ENCODE data around the gene GCK. TPM values are rescaled to one million over a fixed set of nuclear protein-coding genes. Genes with fewer than 3 reads are reported as not detected.

GCK gene
- total and polyA plus RNA-seq, 2 donors (not counting 3 experiments of a cell fraction or from before 2014, with no cell fraction given): 0.17 to 0.51 TPM

GRCh38 chr7:44225566-44226395, 36.5 kb upstream of the GCK start:
- Histone ChIP-seq H3K9me3 (replicated peaks; ENCODE audit: control insufficient read depth, insufficient read depth, low read length) (no peaks in the 10 kb centered on the region), H3K4me3 (replicated peaks in 1 of 3; ENCODE audit: insufficient read depth in 1 of 3, low read depth in 1 of 3, low read length in 3 of 3) (no peak overlapping the region), H2AFZ (ENCODE audit: low read depth, low read length) (no peak overlapping the region), H3K27me3 (ENCODE audit: control insufficient read depth in 2 of 2, insufficient read depth in 2 of 2, low read length in 2 of 2) (no peaks in the 10 kb centered on the region), H3K9me1 (replicated peaks; ENCODE audit: control insufficient read depth, extremely low read depth, insufficient read depth, low read length) (no peaks in the 10 kb centered on the region), H3K79me2 (ENCODE audit: control insufficient read depth, insufficient read depth, low read length) (no peaks in the 10 kb centered on the region), H4K20me1 (replicated peaks; ENCODE audit: control insufficient read depth, extremely low read depth, insufficient read depth, low read length) (no peaks in the 10 kb centered on the region), H3K9ac (replicated peaks; ENCODE audit: extremely low read depth, insufficient read depth, low read length) (no peak overlapping the region), H3K4me1 (ENCODE audit: control insufficient read depth, extremely low read depth, insufficient read depth, low read length) (no peaks in the 10 kb centered on the region), H3K4me2 (ENCODE audit: insufficient read depth, low read length) (no peak overlapping the region), H3K27ac (ENCODE audit: insufficient read depth, low read depth, low read length) (no peak overlapping the region), H3K36me3 (ENCODE audit: control insufficient read depth in 2 of 2, extremely low read depth in 1 of 2, insufficient read depth in 2 of 2, low read length in 2 of 2) (no peaks in the 10 kb centered on the region)
- dilution Hi-C loops (cut with MboI; ENCODE audit: extremely low pct_ligation_motif_present, low sequenced_read_pairs): no loop called here
- CTCF ChIA-PET: no interaction called here
- BruUV-seq (replicated peaks): no TSS peak
- DNase-seq (ENCODE audit: low read depth, low spot score) (no peak), FAIRE-seq (no peak)
- POLR2A ChIA-PET: no interaction called here
- intact Hi-C loops (cut with micrococcal nuclease): no loop called here
- TF ChIP-seq MYC (IDR thresholded peaks at IDR 0.05; ENCODE audit: low read depth, low read length): no peak
- no peak for TF ChIP-seq POLR2AphosphoS5 (IDR thresholded peaks at IDR 0.05; ENCODE audit: insufficient read depth, low read depth, low read length)
- no peak for TF ChIP-seq POLR2A (IDR thresholded peaks at IDR 0.05; ENCODE audit: low read depth, low read length)
- no peak for TF ChIP-seq GATA2 (IDR thresholded peaks at IDR 0.05; ENCODE audit: insufficient read depth, insufficient read length, low read depth, low read length)
- TF ChIP-seq, protein P1, sequence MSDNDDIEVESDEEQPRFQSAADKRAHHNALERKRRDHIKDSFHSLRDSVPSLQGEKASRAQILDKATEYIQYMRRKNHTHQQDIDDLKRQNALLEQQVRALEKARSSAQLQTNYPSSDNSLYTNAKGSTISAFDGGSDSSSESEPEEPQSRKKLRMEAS (IDR thresholded peaks at IDR 0.05; ENCODE audit: insufficient read depth, insufficient read length): no peak
- no peak for TF ChIP-seq JUN (IDR thresholded peaks at IDR 0.05; ENCODE audit: borderline replicate concordance, insufficient read depth, insufficient read length, low read depth)
- TF ChIP-seq CTCF (IDR thresholded peaks at IDR 0.05; ENCODE audit: extremely low read depth in 1 of 2, insufficient read depth in 1 of 2, low read depth in 1 of 2, low read length in 2 of 2): no peak
- TF ChIP-seq FOS (IDR thresholded peaks at IDR 0.05; ENCODE audit: borderline replicate concordance, insufficient read depth, low read length): no peak
- TF ChIP-seq EZH2 (IDR thresholded peaks at IDR 0.05; ENCODE audit: borderline replicate concordance, low read depth, low read length, severe bottlenecking): no peak
